ENCODE measurements around the gene HCFC1R1. TPM values are rescaled to one million over a fixed set of nuclear protein-coding genes. Genes with fewer than 3 reads are reported as not detected.

The HCFC1R1 gene
- total RNA-seq, 1 experiment from 2014 or later: 75.4 TPM

GRCh38 chr16:3065069-3065741 is 41.5 kb upstream of the HCFC1R1 start, which contains the start of gene IL32:
Gene IL32 (plus strand): TSS chr16:3065640. CDS start chr16:3065812, 172 bp downstream.
- CTCF ChIA-PET: interaction anchor here (1.0 to 1.3 kb wide), 3 partner anchors 10 to 34 kb away, joined by 4 read pairs; no protein-coding TSS in a partner anchor
- Mint-ChIP-seq H3K27me3 (ENCODE audit: unreplicated experiment) (no peaks in the 10 kb centered on the region), H3K4me3 (ENCODE audit: low read depth, unreplicated experiment) (peak within 1 kb of the TSS; percentile 72), H3K9me3 (ENCODE audit: low read depth, unreplicated experiment) (peaks cover 2% of the 10 kb centered on the region), H3K4me1 (ENCODE audit: low read depth, unreplicated experiment) (peaks cover 22% of the 10 kb centered on the region), H3K36me3 (ENCODE audit: insufficient read depth, unreplicated experiment) (peaks cover 16% of the 10 kb centered on the region), H3K27ac (ENCODE audit: unreplicated experiment) (peak within 1 kb of the TSS; percentile 77)
- no TSS peak for BruUV-seq (replicated peaks)
- intact Hi-C loops (cut with micrococcal nuclease; ENCODE audit: unreplicated experiment): loop anchor here (2.0 kb wide), 1 partner anchor 42 kb away; no protein-coding TSS in a partner anchor
- peak; percentile 80 for DNase-seq
- no peak for TF ChIP-seq CTCF (IDR thresholded peaks at IDR 0.05; ENCODE audit: unreplicated experiment)

- no TSS peak for BruUV-seq (replicated peaks)
- Mint-ChIP-seq H3K27me3 (ENCODE audit: unreplicated experiment) (no peaks in the 10 kb centered on the region), H3K36me3 (ENCODE audit: insufficient read depth, unreplicated experiment) (peaks cover 20% of the 10 kb centered on the region), H3K4me1 (ENCODE audit: low read depth, unreplicated experiment) (peaks cover 22% of the 10 kb centered on the region), H3K4me3 (ENCODE audit: low read depth, unreplicated experiment) (no peak overlapping the region), H3K27ac (ENCODE audit: unreplicated experiment) (no peak overlapping the region), H3K9me3 (ENCODE audit: low read depth, unreplicated experiment) (peaks cover 2% of the 10 kb centered on the region)
- TF ChIP-seq CTCF (IDR thresholded peaks at IDR 0.05; ENCODE audit: unreplicated experiment): no peak
- DNase-seq: no peak
- CTCF ChIA-PET: interaction anchor here (0.7 to 1.1 kb wide), 2 partner anchors 43 to 66 kb away, joined by 3 read pairs; no protein-coding TSS in a partner anchor
- intact Hi-C loops (cut with micrococcal nuclease; ENCODE audit: unreplicated experiment): loop anchor here (2.0 kb wide), 1 partner anchor 43 kb away; no protein-coding TSS in a partner anchor
Observed at GRCh38 chr16:3063625-3064386, 40.1 kb upstream of the HCFC1R1 start.

- H3K27me3 Mint-ChIP-seq (ENCODE audit: unreplicated experiment): no peaks in the 10 kb centered on the region
- intact Hi-C loops (cut with micrococcal nuclease; ENCODE audit: unreplicated experiment): no loop called here
- BruUV-seq (replicated peaks): no TSS peak
- H3K4me1 Mint-ChIP-seq (ENCODE audit: low read depth, unreplicated experiment): peaks cover 22% of the 10 kb centered on the region
- H3K9me3 Mint-ChIP-seq (ENCODE audit: low read depth, unreplicated experiment): peaks cover 2% of the 10 kb centered on the region
- H3K27ac Mint-ChIP-seq (ENCODE audit: unreplicated experiment): no peak overlapping the region
- peaks cover 27% of the 10 kb centered on the region for H3K36me3 Mint-ChIP-seq (ENCODE audit: insufficient read depth, unreplicated experiment)
- no peak for TF ChIP-seq CTCF (IDR thresholded peaks at IDR 0.05; ENCODE audit: unreplicated experiment)
- H3K4me3 Mint-ChIP-seq (ENCODE audit: low read depth, unreplicated experiment): no peak overlapping the region
- no peak for DNase-seq
- CTCF ChIA-PET: interaction anchor here (0.6 to 1.2 kb wide), 2 partner anchors 43 to 69 kb away, joined by 3 to 7 read pairs; no protein-coding TSS in a partner anchor
Observed at GRCh38 chr16:3062553-3062952, 38.8 kb upstream of the HCFC1R1 start.

GRCh38 chr16:3060339-3061127 is 36.8 kb upstream of the HCFC1R1 start:
- H3K4me3 Mint-ChIP-seq (ENCODE audit: low read depth, unreplicated experiment): peak overlapping the region; percentile 96
- no peak overlapping the region for H3K27ac Mint-ChIP-seq (ENCODE audit: unreplicated experiment)
- peaks cover 2% of the 10 kb centered on the region for H3K9me3 Mint-ChIP-seq (ENCODE audit: low read depth, unreplicated experiment)
- no TSS peak for BruUV-seq (replicated peaks)
- no peak for TF ChIP-seq CTCF (IDR thresholded peaks at IDR 0.05; ENCODE audit: unreplicated experiment)
- H3K36me3 Mint-ChIP-seq (ENCODE audit: insufficient read depth, unreplicated experiment): peaks cover 16% of the 10 kb centered on the region
- intact Hi-C loops (cut with micrococcal nuclease; ENCODE audit: unreplicated experiment): no loop called here
- CTCF ChIA-PET: interaction anchor here (0.6 to 2.2 kb wide), 2 partner anchors 46 to 105 kb away, joined by 4 to 6 read pairs; no protein-coding TSS in a partner anchor
- DNase-seq: no peak
- no peaks in the 10 kb centered on the region for H3K27me3 Mint-ChIP-seq (ENCODE audit: unreplicated experiment)
- H3K4me1 Mint-ChIP-seq (ENCODE audit: low read depth, unreplicated experiment): peaks cover 16% of the 10 kb centered on the region

Data from Calu3 (cell line).